Liver (tissue), 9 donors: ENCODE measurements around the gene FAM24A. TPM values are rescaled to one million over a fixed set of nuclear protein-coding genes. Genes with fewer than 3 reads are reported as not detected.
A peak's percentile ranks its signal among the peaks of the same experiment; 100 is the strongest.

Experiments
- DNase-seq: peaks from one replicate; pipeline ENCODE4 v3.0.0-alpha.2; 2017; ENCODE audit warnings: low spot score
- H3K27ac ChIP-seq, 2 donors: one replicate each; pipeline ENCODE4 v1.7.0; 2013; ENCODE audit warnings: inconsistent platforms in 2 of 2, low read length in 2 of 2, control low read depth in 1 of 2, low read depth in 1 of 2, mild to moderate bottlenecking in 1 of 2
- H3K27me3 ChIP-seq, 4 donors: one replicate each; pipeline versions ENCODE4 v1.6.1 to v1.7.0; 2013; ENCODE audit warnings: low read length in 3 of 4, inconsistent platforms in 1 of 4, mild to moderate bottlenecking in 1 of 4, moderate library complexity in 1 of 4; ENCODE audit not compliant: control insufficient read depth in 4 of 4, insufficient read depth in 4 of 4
- H3K36me3 ChIP-seq, 4 donors: one replicate each; pipeline versions ENCODE4 v1.6.1 to v1.7.0; 2013; ENCODE audit warnings: low read length in 3 of 4, mild to moderate bottlenecking in 3 of 4, low read depth in 1 of 4, moderate library complexity in 1 of 4; ENCODE audit not compliant: control insufficient read depth in 4 of 4, insufficient read depth in 3 of 4
- H3K4me1 ChIP-seq, 4 donors: one replicate each; pipeline versions ENCODE4 v1.6.1 to v1.7.0; 2013; ENCODE audit warnings: low read length in 3 of 4, mild to moderate bottlenecking in 3 of 4, moderate library complexity in 1 of 4; ENCODE audit not compliant: control insufficient read depth in 4 of 4, insufficient read depth in 4 of 4
- H3K4me3 ChIP-seq, 3 donors: one replicate each; pipeline versions ENCODE4 v1.6.1 to v1.7.0; 2013; ENCODE audit warnings: low read length in 3 of 3, control low read depth in 1 of 3, low read depth in 1 of 3, mild to moderate bottlenecking in 1 of 3
- H3K9ac ChIP-seq, 2 donors: one replicate each; pipeline ENCODE4 v1.7.0; 2013; ENCODE audit warnings: low read length in 2 of 2, mild to moderate bottlenecking in 2 of 2, moderate library complexity in 2 of 2, control low read depth in 1 of 2, low read depth in 1 of 2
- H3K9me3 ChIP-seq, 4 donors: one replicate each; pipeline versions ENCODE4 v1.6.1 to v1.7.0; 2013; ENCODE audit warnings: low read length in 3 of 4; ENCODE audit not compliant: control insufficient read depth in 4 of 4
- ATF3 ChIP-seq: IDR thresholded peaks from 2 replicates; pipeline ENCODE4 v1.6.1; 2016; ENCODE audit warnings: antibody characterized with exemption
- CTCF ChIP-seq: fragments of 150-350 bp; IDR thresholded peaks from 2 replicates; pipeline ENCODE4 v1.5.1; 2017; ENCODE audit warnings: improper control_type of control experiment, low read depth, low read length; ENCODE audit not compliant: missing input control
- EGR1 ChIP-seq, 2 donors: IDR thresholded peaks; 2 replicates each; pipeline ENCODE4 v1.6.1; 2016 to 2018; ENCODE audit warnings: antibody characterized with exemption in 2 of 2, low read depth in 2 of 2
- FOXA1 ChIP-seq: IDR thresholded peaks from 2 replicates; pipeline ENCODE4 v1.6.1; 2016; ENCODE audit warnings: antibody characterized with exemption
- FOXA2 ChIP-seq: IDR thresholded peaks from 2 replicates; pipeline ENCODE4 v1.6.1; 2016; ENCODE audit warnings: antibody characterized with exemption
- GABPA ChIP-seq, 2 donors: IDR thresholded peaks in 1 of 2; conservative IDR thresholded peaks in 1 of 2; 2 replicates each; pipeline ENCODE4 v1.6.1; 2016; ENCODE audit warnings: antibody characterized with exemption in 2 of 2, mild to moderate bottlenecking in 1 of 2, moderate library complexity in 1 of 2
- HNF4A ChIP-seq, 2 donors: conservative IDR thresholded peaks; 2 replicates each; pipeline ENCODE4 v1.6.1; 2016; ENCODE audit warnings: antibody characterized with exemption in 2 of 2, mild to moderate bottlenecking in 2 of 2
- HNF4G ChIP-seq: IDR thresholded peaks from 2 replicates; pipeline ENCODE4 v1.6.1; 2016; ENCODE audit warnings: antibody characterized with exemption
- JUND ChIP-seq, 2 donors: IDR thresholded peaks; 2 replicates each; pipeline ENCODE4 v1.6.1; 2016; ENCODE audit warnings: antibody characterized with exemption in 2 of 2
- RAD21 ChIP-seq, 2 donors: IDR thresholded peaks; 2 replicates each; pipeline ENCODE4 v1.6.1; 2016; ENCODE audit warnings: antibody characterized with exemption in 2 of 2, mild to moderate bottlenecking in 2 of 2
- REST ChIP-seq: IDR thresholded peaks from 2 replicates; pipeline ENCODE4 v1.6.1; 2016; ENCODE audit warnings: antibody characterized with exemption, mild to moderate bottlenecking
- RXRA ChIP-seq, 2 donors: IDR thresholded peaks; 2 replicates each; pipeline ENCODE4 v1.6.1; 2017 to 2018; ENCODE audit warnings: antibody characterized with exemption in 2 of 2, mild to moderate bottlenecking in 1 of 2
- SP1 ChIP-seq: IDR thresholded peaks from 2 replicates; pipeline ENCODE4 v1.6.1; 2018; ENCODE audit warnings: antibody characterized with exemption, mild to moderate bottlenecking
- TAF1 ChIP-seq: conservative IDR thresholded peaks from 2 replicates; pipeline ENCODE4 v1.6.1; 2016; ENCODE audit warnings: antibody characterized with exemption, mild to moderate bottlenecking
- YY1 ChIP-seq: IDR thresholded peaks from 2 replicates; pipeline ENCODE4 v1.6.1; 2016; ENCODE audit warnings: antibody characterized with exemption, mild to moderate bottlenecking
- ZBTB33 ChIP-seq: IDR thresholded peaks from 2 replicates; pipeline ENCODE4 v1.6.1; 2016; ENCODE audit warnings: antibody characterized with exemption
- WGBS: extraction: QIAGEN DNeasy Blood & Tissue Kit; methylation state at CpG from one replicate; pipeline ENCODE4 v1.1.7; 2013; 5-methylcytosine and 5-hydroxymethylcytosine counted together
- polyA plus RNA-seq, 2 donors: library from polyadenylated mRNA; stranded (reverse) in 1 of 2; unstranded in 1 of 2; fragments of 200-250 nt in 1 of 2; fragments of >200 nt in 1 of 2; fragmentation: Nextera tagmentation in 1 of 2; extraction: Ambion mirVana in 1 of 2; gene quantifications; one replicate each; pipeline versions ENCODE4 v1.2.1 to v1.2.3, GENCODE V29; 2013 to 2015
- total RNA-seq, 2 donors: library from RNA; depleted of rRNA; stranded (reverse); fragments of >200 nt; gene quantifications; one replicate each; pipeline ENCODE4 v1.2.3, GENCODE V29; 2014
- TF ChIP-seq, protein P1 (sequence below): IDR thresholded peaks from 2 replicates; pipeline ENCODE4 v1.6.1; 2016; ENCODE audit warnings: antibody characterized with exemption
- donor health status: healthy.
- donor health status: healthy.
- donor health status: healthy.
- donor health status: healthy.
- donor health status: healthy.

The FAM24A gene
- total and polyA plus RNA-seq, 4 donors: not detected

GRCh38 chr10:122953902-122954730 is 43.7 kb downstream of the FAM24A start, which contains the start of gene C10orf88:
C10orf88 (minus strand) TSS chr10:122954227; CDS start chr10:122954178, 49 bp downstream.
- Histone ChIP-seq H3K4me3 (peak within 1 kb of the TSS; percentile 55 to 90 (median 70)), H3K9me3 (no peaks in the 10 kb centered on the region), H3K27ac (peak within 1 kb of the TSS in 1 of 2 donors; percentile 52), H3K9ac (peak within 1 kb of the TSS in 1 of 2 donors; percentile 10), H3K4me1 (peaks cover 3 to 13% (median 7%) of the 10 kb centered on the region in 4 donors), H3K27me3 (no peaks in the 10 kb centered on the region), H3K36me3 (peaks cover 0 to 5% (median 2%) of the 10 kb centered on the region in 4 donors)
- 6% methylated on average over 77 of the region's 77 CpGs for WGBS
- peak; percentile 95 for DNase-seq
- TF ChIP-seq REST: peak; percentile 79
- no peak for TF ChIP-seq FOXA1
- TF ChIP-seq, protein P1, sequence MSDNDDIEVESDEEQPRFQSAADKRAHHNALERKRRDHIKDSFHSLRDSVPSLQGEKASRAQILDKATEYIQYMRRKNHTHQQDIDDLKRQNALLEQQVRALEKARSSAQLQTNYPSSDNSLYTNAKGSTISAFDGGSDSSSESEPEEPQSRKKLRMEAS: peak; percentile 100
- TF ChIP-seq GABPA (IDR thresholded peaks at IDR 0.05 in 1 of 2, conservative IDR thresholded peaks at IDR 0.05 in 1 of 2): peak; percentile 90 to 97
- no peak for TF ChIP-seq JUND (IDR thresholded peaks at IDR 0.05)
- peak; percentile 38 to 48 for TF ChIP-seq RXRA (IDR thresholded peaks at IDR 0.05)
- TF ChIP-seq HNF4A (conservative IDR thresholded peaks at IDR 0.05): peak in 1 of 2 donors; percentile 33
- TF ChIP-seq FOXA2: no peak
- TF ChIP-seq SP1: peak; percentile 43
- TF ChIP-seq EGR1 (IDR thresholded peaks at IDR 0.05; ENCODE audit: low read depth in 2 of 2): no peak
- peak; percentile 92 for TF ChIP-seq ZBTB33
- peak; percentile 95 for TF ChIP-seq YY1
- TF ChIP-seq ATF3: no peak
- TF ChIP-seq RAD21 (IDR thresholded peaks at IDR 0.05): peak; percentile 33 to 46
- no peak for TF ChIP-seq HNF4G

DNA sequence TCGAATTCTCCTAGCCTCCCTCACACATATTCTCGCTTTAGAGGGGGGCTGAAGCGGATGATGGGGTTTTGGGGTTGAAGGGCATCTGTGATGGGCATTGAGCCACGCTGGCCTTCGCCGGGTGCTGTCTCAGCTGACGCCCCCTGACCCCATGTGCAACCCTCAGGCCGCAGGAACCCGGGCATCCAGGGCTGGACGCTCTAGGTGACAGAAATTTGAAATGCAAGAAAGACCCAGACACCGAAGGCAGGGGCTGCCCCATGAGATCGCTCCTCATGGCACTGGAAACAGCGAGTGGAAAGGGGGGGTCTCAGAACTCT is 44.3 kb downstream of the FAM24A start:
- no peak for TF ChIP-seq TAF1
- TF ChIP-seq FOXA2: no peak
- TF ChIP-seq CTCF: no peak
- TF ChIP-seq JUND (IDR thresholded peaks at IDR 0.05): no peak
- no peak for TF ChIP-seq ZBTB33
- TF ChIP-seq FOXA1: no peak
- no peak for TF ChIP-seq REST
- no peak for TF ChIP-seq RAD21 (IDR thresholded peaks at IDR 0.05)
- TF ChIP-seq RXRA (IDR thresholded peaks at IDR 0.05): no peak
- no peak for DNase-seq
- Histone ChIP-seq H3K27ac (no peak overlapping the region), H3K36me3 (peaks cover 0 to 4% (median under 1%) of the 10 kb centered on the region in 4 donors), H3K9me3 (no peaks in the 10 kb centered on the region), H3K4me3 (peak overlapping the region in 1 of 3 donors; percentile 90), H3K9ac (no peak overlapping the region), H3K27me3 (no peaks in the 10 kb centered on the region), H3K4me1 (peaks cover 3 to 13% (median 7%) of the 10 kb centered on the region in 4 donors)
- 70% methylated on average over 13 of the region's 13 CpGs for WGBS
